ENCODE data around the gene SYNJ2. TPM values are rescaled to one million over a fixed set of nuclear protein-coding genes. Genes with fewer than 3 reads are reported as not detected.

The SYNJ2 gene
- total RNA-seq, 1 experiment from 2014 or later = 45.0 TPM

GRCh38 chr6:158087224-158087867, 105.7 kb downstream of the SYNJ2 start:
- H3K9me3 Mint-ChIP-seq (ENCODE audit: unreplicated experiment) = no peaks in the 10 kb centered on the region
- H3K4me1 ChIP-seq = no peaks in the 10 kb centered on the region
- H3K9me3 ChIP-seq = no peaks in the 10 kb centered on the region
- H3K27me3 Mint-ChIP-seq (ENCODE audit: insufficient read depth, unreplicated experiment) = no peaks in the 10 kb centered on the region
- intact Hi-C loops (cut with micrococcal nuclease; ENCODE audit: unreplicated experiment) = no loop called here
- CTCF ChIA-PET = no interaction called here
- H3K36me3 ChIP-seq (ENCODE audit: control insufficient read depth, insufficient read depth, low read length) = peaks cover 4% of the 10 kb centered on the region; the same call in 1 of the 2 replicates
- H3K4me1 Mint-ChIP-seq (ENCODE audit: low read depth, unreplicated experiment) = no peaks in the 10 kb centered on the region
- TF ChIP-seq, protein P1, sequence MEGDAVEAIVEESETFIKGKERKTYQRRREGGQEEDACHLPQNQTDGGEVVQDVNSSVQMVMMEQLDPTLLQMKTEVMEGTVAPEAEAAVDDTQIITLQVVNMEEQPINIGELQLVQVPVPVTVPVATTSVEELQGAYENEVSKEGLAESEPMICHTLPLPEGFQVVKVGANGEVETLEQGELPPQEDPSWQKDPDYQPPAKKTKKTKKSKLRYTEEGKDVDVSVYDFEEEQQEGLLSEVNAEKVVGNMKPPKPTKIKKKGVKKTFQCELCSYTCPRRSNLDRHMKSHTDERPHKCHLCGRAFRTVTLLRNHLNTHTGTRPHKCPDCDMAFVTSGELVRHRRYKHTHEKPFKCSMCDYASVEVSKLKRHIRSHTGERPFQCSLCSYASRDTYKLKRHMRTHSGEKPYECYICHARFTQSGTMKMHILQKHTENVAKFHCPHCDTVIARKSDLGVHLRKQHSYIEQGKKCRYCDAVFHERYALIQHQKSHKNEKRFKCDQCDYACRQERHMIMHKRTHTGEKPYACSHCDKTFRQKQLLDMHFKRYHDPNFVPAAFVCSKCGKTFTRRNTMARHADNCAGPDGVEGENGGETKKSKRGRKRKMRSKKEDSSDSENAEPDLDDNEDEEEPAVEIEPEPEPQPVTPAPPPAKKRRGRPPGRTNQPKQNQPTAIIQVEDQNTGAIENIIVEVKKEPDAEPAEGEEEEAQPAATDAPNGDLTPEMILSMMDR (IDR thresholded peaks at IDR 0.05; ENCODE audit: insufficient read depth in 1 of 2, low read depth in 1 of 2, low read length in 1 of 2, severe bottlenecking in 1 of 2, unreplicated experiment in 1 of 2) = no peak
- H3K27me3 ChIP-seq (replicated peaks; ENCODE audit: control insufficient read depth, insufficient read depth, low read length) = no peaks in the 10 kb centered on the region
- no peak overlapping the region for H3K4me3 Mint-ChIP-seq (ENCODE audit: unreplicated experiment)
- no peak overlapping the region for H3K27ac Mint-ChIP-seq (ENCODE audit: unreplicated experiment)
- H3K4me3 ChIP-seq (ENCODE audit: low read depth, low read length) = no peak overlapping the region
- no TSS peak for BruUV-seq (replicated peaks)
- DNase-seq = no peak
- H3K36me3 Mint-ChIP-seq (ENCODE audit: insufficient read depth, unreplicated experiment) = peaks cover 69% of the 10 kb centered on the region
- POLR2A ChIA-PET = no interaction called here

- Mint-ChIP-seq H3K27me3 (ENCODE audit: insufficient read depth, unreplicated experiment) (no peaks in the 10 kb centered on the region), H3K27ac (ENCODE audit: unreplicated experiment) (no peak overlapping the region), H3K4me3 (ENCODE audit: unreplicated experiment) (no peak overlapping the region), H3K36me3 (ENCODE audit: insufficient read depth, unreplicated experiment) (peaks cover 81% of the 10 kb centered on the region), H3K9me3 (ENCODE audit: unreplicated experiment) (no peaks in the 10 kb centered on the region), H3K4me1 (ENCODE audit: low read depth, unreplicated experiment) (no peaks in the 10 kb centered on the region)
- no peak for DNase-seq
- ChIA-PET POLR2A (no interaction called here), CTCF (no interaction called here)
- Histone ChIP-seq H3K27me3 (replicated peaks; ENCODE audit: control insufficient read depth, insufficient read depth, low read length) (no peaks in the 10 kb centered on the region), H3K4me3 (ENCODE audit: low read depth, low read length) (no peak overlapping the region), H3K4me1 (no peaks in the 10 kb centered on the region), H3K36me3 (ENCODE audit: control insufficient read depth, insufficient read depth, low read length) (peaks cover 3% of the 10 kb centered on the region; the same call in 1 of the 2 replicates), H3K9me3 (no peaks in the 10 kb centered on the region)
- TF ChIP-seq, protein P1 (IDR thresholded peaks at IDR 0.05; ENCODE audit: insufficient read depth in 1 of 2, low read depth in 1 of 2, low read length in 1 of 2, severe bottlenecking in 1 of 2, unreplicated experiment in 1 of 2) = no peak
- intact Hi-C loops (cut with micrococcal nuclease; ENCODE audit: unreplicated experiment) = no loop called here
- no TSS peak for BruUV-seq (replicated peaks)
These were observed 111.1 kb downstream of the SYNJ2 start for GRCh38 chr6:158092806-158093205.

GRCh38 chr6:158095031-158095430, 113.4 kb downstream of the SYNJ2 start:
- H3K36me3 ChIP-seq (ENCODE audit: control insufficient read depth, insufficient read depth, low read length) = peaks cover 2% of the 10 kb centered on the region; the same call in 1 of the 2 replicates

More at GRCh38 chr6:158095031-158095430, 113.4 kb downstream of the SYNJ2 start:
- no peaks in the 10 kb centered on the region for H3K4me1 ChIP-seq
- H3K4me3 Mint-ChIP-seq (ENCODE audit: unreplicated experiment) = no peak overlapping the region
- no TSS peak for BruUV-seq (replicated peaks)
- intact Hi-C loops (cut with micrococcal nuclease; ENCODE audit: unreplicated experiment) = no loop called here
- H3K9me3 Mint-ChIP-seq (ENCODE audit: unreplicated experiment) = no peaks in the 10 kb centered on the region
- DNase-seq = no peak
- ChIA-PET CTCF (no interaction called here), POLR2A (no interaction called here)
- no peaks in the 10 kb centered on the region for H3K4me1 Mint-ChIP-seq (ENCODE audit: low read depth, unreplicated experiment)
- no peaks in the 10 kb centered on the region for H3K27me3 Mint-ChIP-seq (ENCODE audit: insufficient read depth, unreplicated experiment)
- H3K27me3 ChIP-seq (replicated peaks; ENCODE audit: control insufficient read depth, insufficient read depth, low read length) = no peaks in the 10 kb centered on the region
- H3K9me3 ChIP-seq = no peaks in the 10 kb centered on the region
- peaks cover 62% of the 10 kb centered on the region for H3K36me3 Mint-ChIP-seq (ENCODE audit: insufficient read depth, unreplicated experiment)
- no peak overlapping the region for H3K4me3 ChIP-seq (ENCODE audit: low read depth, low read length)
- H3K27ac Mint-ChIP-seq (ENCODE audit: unreplicated experiment) = no peak overlapping the region
- TF ChIP-seq, protein P1 (IDR thresholded peaks at IDR 0.05; ENCODE audit: insufficient read depth in 1 of 2, low read depth in 1 of 2, low read length in 1 of 2, severe bottlenecking in 1 of 2, unreplicated experiment in 1 of 2) = no peak
